ENCODE data around the gene CACNA1C. TPM values are rescaled to one million over a fixed set of nuclear protein-coding genes. Genes with fewer than 3 reads are reported as not detected.

The CACNA1C gene
- total RNA-seq, 4 donors from 2014 or later, result 9.7 to 42.1 (median 18.1) TPM

DNA sequence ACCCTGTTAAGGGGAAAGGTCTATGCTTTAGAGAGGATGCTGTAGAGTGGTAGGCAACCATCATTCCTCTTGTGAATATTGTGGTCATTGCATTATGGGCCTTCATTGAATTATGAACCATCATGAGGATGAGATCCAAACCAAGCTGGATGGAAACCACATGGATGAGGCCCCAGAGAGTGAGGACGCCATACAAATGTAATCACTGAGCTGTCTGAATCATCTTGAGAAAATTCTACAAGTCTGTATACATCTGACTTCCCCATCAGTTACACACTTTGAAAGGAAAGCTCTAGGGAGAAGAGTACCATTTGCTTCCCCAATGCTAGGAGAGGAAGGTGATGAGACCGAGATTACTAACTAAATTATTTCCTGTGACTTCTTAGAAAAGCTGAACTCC lies 172.9 kb downstream of the CACNA1C start:
- Histone ChIP-seq H3K4me1 (no peaks in the 10 kb centered on the region), H3K27ac (no peak overlapping the region), H3K4me3 (no peak overlapping the region), H3K27me3 (no peaks in the 10 kb centered on the region), H3K9me3 (no peaks in the 10 kb centered on the region), H3K36me3 (no peaks in the 10 kb centered on the region)
- no peak for DNase-seq
- no peak for TF ChIP-seq POLR2A (IDR thresholded peaks at IDR 0.05)
- TF ChIP-seq, protein P1, sequence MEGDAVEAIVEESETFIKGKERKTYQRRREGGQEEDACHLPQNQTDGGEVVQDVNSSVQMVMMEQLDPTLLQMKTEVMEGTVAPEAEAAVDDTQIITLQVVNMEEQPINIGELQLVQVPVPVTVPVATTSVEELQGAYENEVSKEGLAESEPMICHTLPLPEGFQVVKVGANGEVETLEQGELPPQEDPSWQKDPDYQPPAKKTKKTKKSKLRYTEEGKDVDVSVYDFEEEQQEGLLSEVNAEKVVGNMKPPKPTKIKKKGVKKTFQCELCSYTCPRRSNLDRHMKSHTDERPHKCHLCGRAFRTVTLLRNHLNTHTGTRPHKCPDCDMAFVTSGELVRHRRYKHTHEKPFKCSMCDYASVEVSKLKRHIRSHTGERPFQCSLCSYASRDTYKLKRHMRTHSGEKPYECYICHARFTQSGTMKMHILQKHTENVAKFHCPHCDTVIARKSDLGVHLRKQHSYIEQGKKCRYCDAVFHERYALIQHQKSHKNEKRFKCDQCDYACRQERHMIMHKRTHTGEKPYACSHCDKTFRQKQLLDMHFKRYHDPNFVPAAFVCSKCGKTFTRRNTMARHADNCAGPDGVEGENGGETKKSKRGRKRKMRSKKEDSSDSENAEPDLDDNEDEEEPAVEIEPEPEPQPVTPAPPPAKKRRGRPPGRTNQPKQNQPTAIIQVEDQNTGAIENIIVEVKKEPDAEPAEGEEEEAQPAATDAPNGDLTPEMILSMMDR (IDR thresholded peaks at IDR 0.05), result no peak

DNA sequence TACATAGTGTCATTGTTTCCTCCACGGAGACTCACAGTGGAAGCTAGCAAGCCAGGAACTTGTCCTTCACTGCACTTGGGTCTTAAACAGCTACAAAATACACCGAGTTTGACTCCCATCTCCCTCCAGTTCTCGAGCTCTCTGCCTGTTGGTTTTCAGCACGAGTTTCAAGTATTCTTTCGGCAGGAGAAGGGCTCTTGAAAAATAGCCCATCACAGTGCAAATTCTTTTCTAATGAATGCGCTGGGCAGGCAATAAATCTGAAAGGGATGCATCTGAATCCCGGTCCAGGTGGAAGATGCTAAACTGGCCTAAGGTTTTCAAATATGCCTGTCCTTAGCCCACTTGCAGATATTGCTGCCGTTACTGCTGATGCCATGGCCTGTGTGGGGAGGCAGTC lies 173.9 kb downstream of the CACNA1C start:
- Histone ChIP-seq H3K9me3 (no peaks in the 10 kb centered on the region), H3K36me3 (no peaks in the 10 kb centered on the region), H3K27ac (no peak overlapping the region), H3K4me1 (no peaks in the 10 kb centered on the region), H3K27me3 (no peaks in the 10 kb centered on the region), H3K4me3 (no peak overlapping the region)
- no peak for TF ChIP-seq POLR2A (IDR thresholded peaks at IDR 0.05)
- TF ChIP-seq, protein P1 (IDR thresholded peaks at IDR 0.05), result no peak
- DNase-seq, result no peak

DNA sequence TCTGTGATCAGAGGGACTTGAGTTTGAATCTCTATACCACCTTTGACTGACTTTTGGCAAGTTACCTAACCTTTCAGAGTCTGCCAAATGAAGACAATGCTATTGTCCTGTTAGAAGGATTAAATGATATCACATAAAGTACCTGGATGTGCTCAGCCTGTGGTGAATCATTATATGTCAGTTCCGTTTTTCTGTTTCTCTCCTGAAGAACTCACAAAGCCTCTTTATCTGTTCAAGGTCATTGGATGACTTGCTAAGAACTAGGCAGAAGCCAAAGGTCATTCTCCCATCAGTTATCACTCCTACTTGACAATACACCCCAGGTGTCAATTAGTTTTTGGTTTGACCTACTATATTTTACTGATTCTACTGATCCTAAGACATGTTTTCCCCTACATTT lies 174.6 kb downstream of the CACNA1C start:
- H3K36me3 ChIP-seq, result no peaks in the 10 kb centered on the region
- no peak for DNase-seq
- no peaks in the 10 kb centered on the region for H3K4me1 ChIP-seq
- no peaks in the 10 kb centered on the region for H3K9me3 ChIP-seq
- no peak overlapping the region for H3K27ac ChIP-seq
- TF ChIP-seq, protein P1 (IDR thresholded peaks at IDR 0.05), result no peak
- TF ChIP-seq POLR2A (IDR thresholded peaks at IDR 0.05), result no peak
- H3K27me3 ChIP-seq, result no peaks in the 10 kb centered on the region
- H3K4me3 ChIP-seq, result no peak overlapping the region

DNA sequence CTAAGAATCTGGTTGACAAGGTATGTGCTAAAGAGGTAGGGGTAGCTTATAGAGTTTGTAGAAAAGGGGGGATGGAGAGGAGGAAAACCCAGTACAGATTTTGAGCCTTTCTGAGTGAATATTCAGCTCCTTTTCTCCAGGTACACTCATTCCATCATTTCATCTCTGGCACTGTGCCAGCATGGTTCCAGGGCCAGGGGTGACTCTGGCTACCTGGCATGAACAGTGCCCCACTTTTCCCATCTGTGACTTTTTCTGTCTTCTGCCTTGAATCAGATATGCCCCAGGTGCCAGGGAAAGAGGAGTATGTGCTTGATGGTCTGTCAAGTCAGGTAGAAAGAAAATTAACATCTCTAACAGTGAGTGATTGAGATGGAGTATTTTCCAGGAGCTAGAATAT lies 175.7 kb downstream of the CACNA1C start:
- Histone ChIP-seq H3K9me3 (no peaks in the 10 kb centered on the region), H3K27ac (no peak overlapping the region), H3K27me3 (no peaks in the 10 kb centered on the region), H3K4me3 (no peak overlapping the region), H3K36me3 (no peaks in the 10 kb centered on the region), H3K4me1 (no peaks in the 10 kb centered on the region)
- no peak for DNase-seq
- no peak for TF ChIP-seq POLR2A (IDR thresholded peaks at IDR 0.05)
- TF ChIP-seq, protein P1 (IDR thresholded peaks at IDR 0.05), result no peak

DNA sequence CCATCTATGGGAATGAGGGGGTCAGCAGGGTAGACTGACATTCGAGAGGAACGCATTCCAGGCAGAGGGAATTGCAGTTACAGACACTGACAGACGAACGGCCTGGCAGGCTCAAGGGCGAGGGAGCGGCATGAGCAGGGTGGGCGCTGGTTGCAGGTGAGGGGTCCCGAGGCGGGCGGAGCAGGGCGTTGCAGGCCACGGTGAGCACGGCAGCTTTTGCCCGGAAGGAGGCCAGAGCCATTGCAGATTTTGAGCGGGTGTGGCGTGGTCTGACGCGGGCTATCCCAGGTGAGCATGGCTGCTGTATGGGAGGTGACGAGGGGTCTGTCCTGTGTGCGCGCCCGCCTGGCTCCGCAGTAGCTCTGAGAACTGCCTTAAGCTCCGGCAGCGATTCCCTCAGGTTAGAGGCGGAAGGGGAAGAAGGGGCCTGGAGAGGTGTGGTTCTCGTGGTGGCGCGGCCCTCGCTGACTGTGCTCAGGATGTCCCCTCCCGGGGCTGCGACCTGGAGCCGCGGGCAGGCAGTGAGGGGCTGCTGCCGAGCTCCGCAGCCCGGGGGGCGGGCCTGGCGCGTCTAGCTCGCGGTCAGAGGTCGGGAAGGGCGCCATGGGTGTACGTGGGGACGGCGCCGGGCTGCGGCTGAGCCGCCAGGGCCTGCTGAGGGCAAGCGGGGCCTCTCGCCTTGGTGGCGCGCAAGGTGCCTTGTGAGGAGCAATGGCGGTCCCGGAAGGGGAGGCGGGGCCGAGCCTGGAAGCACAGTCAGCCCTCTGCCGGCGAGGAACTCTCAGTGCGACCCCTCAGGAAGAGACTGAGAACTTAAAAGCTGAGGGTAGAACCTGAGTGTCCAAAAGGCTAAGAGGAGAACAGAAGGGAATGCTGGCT lies 177.1 kb downstream of the CACNA1C start:
- DNase-seq, result no peak
- no peaks in the 10 kb centered on the region for H3K27me3 ChIP-seq
- H3K27ac ChIP-seq, result no peak overlapping the region
- no peaks in the 10 kb centered on the region for H3K36me3 ChIP-seq
- H3K4me3 ChIP-seq, result no peak overlapping the region
- no peaks in the 10 kb centered on the region for H3K9me3 ChIP-seq
- TF ChIP-seq, protein P1 (IDR thresholded peaks at IDR 0.05), result no peak
- no peak for TF ChIP-seq POLR2A (IDR thresholded peaks at IDR 0.05)
- no peaks in the 10 kb centered on the region for H3K4me1 ChIP-seq
